ENCODE results near the gene AHNAK2.

AHNAK2 gene

GRCh38 chr14:104985675-104986486 is 7.7 kb upstream of the AHNAK2 start, which contains the start of gene CLBA1:
CLBA1 (plus strand) TSS chr14:104985788; CDS start chr14:104986432, 644 bp downstream.
- ATAC-seq = peak; percentile 89

DNA sequence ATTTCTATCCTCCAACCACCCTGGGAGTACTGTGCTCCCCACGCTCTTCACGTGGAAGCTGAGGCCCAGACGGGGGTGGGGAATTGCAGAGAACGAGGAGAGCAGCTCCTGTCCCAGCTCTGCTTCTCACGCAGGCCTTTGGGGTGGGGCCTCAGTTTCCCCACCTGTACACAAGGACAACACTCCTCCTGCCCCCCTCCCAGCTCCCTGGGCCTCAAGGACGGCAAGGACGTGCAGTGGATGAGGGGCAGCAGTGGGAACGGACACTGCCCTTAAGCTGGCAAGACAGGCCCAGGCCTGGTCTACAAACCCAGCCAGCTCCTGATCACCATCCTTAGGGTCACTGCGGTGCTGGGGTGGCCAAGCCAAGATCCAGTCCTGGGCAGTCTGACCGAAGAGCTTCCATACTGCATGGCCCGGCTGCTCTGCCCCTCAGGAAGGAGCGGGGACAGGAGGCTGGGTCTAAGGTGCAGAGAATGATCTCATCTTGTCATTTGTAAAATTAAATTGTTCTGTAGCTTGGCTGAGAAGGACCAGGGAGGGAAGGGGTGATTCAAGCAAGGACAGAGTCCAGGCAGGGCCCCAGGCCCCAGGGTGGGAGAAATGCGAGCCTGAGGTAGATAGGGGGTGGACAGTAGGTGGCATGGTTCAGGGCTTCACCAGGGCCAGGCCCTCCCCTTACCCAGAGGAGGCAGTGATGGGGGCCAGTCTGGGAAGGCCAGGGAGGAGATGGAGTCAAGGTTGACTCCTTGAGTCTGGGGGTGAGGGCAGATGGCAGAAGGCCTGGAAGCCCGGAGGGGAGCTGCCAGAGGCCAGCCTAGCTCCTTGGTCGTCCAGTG is 6.1 kb upstream of the AHNAK2 start:
- TF ChIP-seq POU6F1 (CRISPR knock-in tag; IDR thresholded peaks at IDR 0.05; ENCODE audit: borderline replicate concordance, low read depth) = no peak
- no peak for TF ChIP-seq ESRRG (CRISPR knock-in tag; IDR thresholded peaks at IDR 0.05)
- TF ChIP-seq ZNF70 (CRISPR knock-in tag; IDR thresholded peaks at IDR 0.05) = no peak
- TF ChIP-seq CSDC2 (CRISPR knock-in tag; IDR thresholded peaks at IDR 0.05) = no peak
- no peak for TF ChIP-seq OSR1 (CRISPR knock-in tag; IDR thresholded peaks at IDR 0.05)
- no peak for TF ChIP-seq ZFP30 (CRISPR knock-in tag; IDR thresholded peaks at IDR 0.05)
- no peak for TF ChIP-seq BACH2 (CRISPR knock-in tag; IDR thresholded peaks at IDR 0.05; ENCODE audit: borderline replicate concordance)
- no peak for TF ChIP-seq SNAI2 (CRISPR knock-in tag; IDR thresholded peaks at IDR 0.05)
- TF ChIP-seq TCF4 (CRISPR knock-in tag; IDR thresholded peaks at IDR 0.05; ENCODE audit: borderline replicate concordance) = no peak
- no peak for TF ChIP-seq ISL1 (CRISPR knock-in tag; IDR thresholded peaks at IDR 0.05)
- TF ChIP-seq GLIS3 (CRISPR knock-in tag; IDR thresholded peaks at IDR 0.05) = no peak
- no peak for TF ChIP-seq ZFP3 (CRISPR knock-in tag; IDR thresholded peaks at IDR 0.05)
- ATAC-seq = no peak

More at GRCh38 chr14:104985675-104986486, 7.7 kb upstream of the AHNAK2 start, which contains the start of gene CLBA1:
- TF ChIP-seq CSRNP3 (CRISPR knock-in tag; IDR thresholded peaks at IDR 0.05) = no peak
- TF ChIP-seq ZNF70 (CRISPR knock-in tag; IDR thresholded peaks at IDR 0.05) = no peak
- TF ChIP-seq SNAI2 (CRISPR knock-in tag; IDR thresholded peaks at IDR 0.05) = no peak
- no peak for TF ChIP-seq ZNF565 (CRISPR knock-in tag; conservative IDR thresholded peaks at IDR 0.05; ENCODE audit: low read depth)
- no peak for TF ChIP-seq GLIS3 (CRISPR knock-in tag; IDR thresholded peaks at IDR 0.05)
- TF ChIP-seq, protein P1, sequence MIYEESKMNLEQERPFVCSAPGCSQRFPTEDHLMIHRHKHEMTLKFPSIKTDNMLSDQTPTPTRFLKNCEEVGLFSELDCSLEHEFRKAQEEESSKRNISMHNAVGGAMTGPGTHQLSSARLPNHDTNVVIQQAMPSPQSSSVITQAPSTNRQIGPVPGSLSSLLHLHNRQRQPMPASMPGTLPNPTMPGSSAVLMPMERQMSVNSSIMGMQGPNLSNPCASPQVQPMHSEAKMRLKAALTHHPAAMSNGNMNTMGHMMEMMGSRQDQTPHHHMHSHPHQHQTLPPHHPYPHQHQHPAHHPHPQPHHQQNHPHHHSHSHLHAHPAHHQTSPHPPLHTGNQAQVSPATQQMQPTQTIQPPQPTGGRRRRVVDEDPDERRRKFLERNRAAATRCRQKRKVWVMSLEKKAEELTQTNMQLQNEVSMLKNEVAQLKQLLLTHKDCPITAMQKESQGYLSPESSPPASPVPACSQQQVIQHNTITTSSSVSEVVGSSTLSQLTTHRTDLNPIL (CRISPR knock-in tag; IDR thresholded peaks at IDR 0.05; ENCODE audit: low read depth) = no peak
- TF ChIP-seq ARNTL (CRISPR knock-in tag; IDR thresholded peaks at IDR 0.05; ENCODE audit: borderline replicate concordance, low read depth) = no peak
- TF ChIP-seq ESRRG (CRISPR knock-in tag; IDR thresholded peaks at IDR 0.05) = no peak
- TF ChIP-seq RARB (CRISPR knock-in tag; IDR thresholded peaks at IDR 0.05) = no peak
- no peak for TF ChIP-seq POU6F1 (CRISPR knock-in tag; IDR thresholded peaks at IDR 0.05; ENCODE audit: borderline replicate concordance, low read depth)
- no peak for TF ChIP-seq TCF4 (CRISPR knock-in tag; IDR thresholded peaks at IDR 0.05; ENCODE audit: borderline replicate concordance)
- no peak for TF ChIP-seq PATZ1 (CRISPR knock-in tag; IDR thresholded peaks at IDR 0.05; ENCODE audit: borderline replicate concordance)
- no peak for TF ChIP-seq ZNF8 (CRISPR knock-in tag; IDR thresholded peaks at IDR 0.05)
- no peak for TF ChIP-seq CSDC2 (CRISPR knock-in tag; IDR thresholded peaks at IDR 0.05)
- no peak for TF ChIP-seq ZC3H10 (CRISPR knock-in tag; IDR thresholded peaks at IDR 0.05)
- TF ChIP-seq ISL1 (CRISPR knock-in tag; IDR thresholded peaks at IDR 0.05) = no peak

All from SK-N-SH treated with all-trans-retinoic acid at 6 μM for 48 hours (cell line).